Immature natural killer cell (primary cell): Measurements from ENCODE around the gene MIEF2. TPM values are rescaled to one million over a fixed set of nuclear protein-coding genes. Genes with fewer than 3 reads are reported as not detected.
A peak's percentile ranks its signal among the peaks of the same experiment; 100 is the strongest.
"Not testable (repeated sequence)": the region's sequence is repeated elsewhere in the genome, so short reads cannot be mapped to it uniquely, and the experiment has no call there.

ENCODE experiments used
- DNase-seq, 3 donors: peaks; one replicate each; pipeline ENCODE4 v3.0.0; 2022; ENCODE audit warnings: mixed read lengths in 1 of 3
- H3K27ac Mint-ChIP-seq, 6 donors: one replicate each; pipeline ENCODE4 v1.8.0; 2020; ENCODE audit warnings: mixed read lengths in 6 of 6, mild to moderate bottlenecking in 5 of 6, inconsistent platforms in 4 of 6, moderate library complexity in 3 of 6
- H3K27me3 Mint-ChIP-seq, 3 donors: one replicate each; pipeline ENCODE4 v1.8.0; 2020 to 2021; ENCODE audit warnings: low read depth in 3 of 3, mild to moderate bottlenecking in 3 of 3, mixed read lengths in 3 of 3, moderate library complexity in 3 of 3, inconsistent platforms in 1 of 3
- H3K36me3 Mint-ChIP-seq, 3 donors: one replicate each; pipeline ENCODE4 v1.8.0; 2020; ENCODE audit warnings: mixed read lengths in 3 of 3, inconsistent platforms in 2 of 3, mild to moderate bottlenecking in 2 of 3
- H3K4me1 Mint-ChIP-seq, 2 donors: one replicate each; pipeline ENCODE4 v1.8.0; 2020; ENCODE audit warnings: inconsistent platforms in 2 of 2, mild to moderate bottlenecking in 2 of 2, mixed read lengths in 2 of 2, moderate library complexity in 1 of 2
- H3K4me3 Mint-ChIP-seq, 5 donors: one replicate each; pipeline ENCODE4 v1.8.0; 2020; ENCODE audit warnings: mild to moderate bottlenecking in 5 of 5, mixed read lengths in 5 of 5, inconsistent platforms in 3 of 5, moderate library complexity in 3 of 5
- H3K9me3 Mint-ChIP-seq, 6 donors: one replicate each; pipeline ENCODE4 v1.8.0; 2020; ENCODE audit warnings: mild to moderate bottlenecking in 6 of 6, mixed read lengths in 6 of 6, inconsistent platforms in 4 of 6, moderate library complexity in 3 of 6
- polyA plus RNA-seq, 3 donors: library from polyadenylated mRNA; unstranded; fragments of 300-500 nt; fragmentation: Illumina TruSeq; gene quantifications; one replicate each; pipeline ENCODE4 v1.2.3, GENCODE V29; 2021

The MIEF2 gene
- polyA plus RNA-seq, 3 donors from 2014 or later, result 14.9 to 20.1 (median 17.4) TPM

DNA sequence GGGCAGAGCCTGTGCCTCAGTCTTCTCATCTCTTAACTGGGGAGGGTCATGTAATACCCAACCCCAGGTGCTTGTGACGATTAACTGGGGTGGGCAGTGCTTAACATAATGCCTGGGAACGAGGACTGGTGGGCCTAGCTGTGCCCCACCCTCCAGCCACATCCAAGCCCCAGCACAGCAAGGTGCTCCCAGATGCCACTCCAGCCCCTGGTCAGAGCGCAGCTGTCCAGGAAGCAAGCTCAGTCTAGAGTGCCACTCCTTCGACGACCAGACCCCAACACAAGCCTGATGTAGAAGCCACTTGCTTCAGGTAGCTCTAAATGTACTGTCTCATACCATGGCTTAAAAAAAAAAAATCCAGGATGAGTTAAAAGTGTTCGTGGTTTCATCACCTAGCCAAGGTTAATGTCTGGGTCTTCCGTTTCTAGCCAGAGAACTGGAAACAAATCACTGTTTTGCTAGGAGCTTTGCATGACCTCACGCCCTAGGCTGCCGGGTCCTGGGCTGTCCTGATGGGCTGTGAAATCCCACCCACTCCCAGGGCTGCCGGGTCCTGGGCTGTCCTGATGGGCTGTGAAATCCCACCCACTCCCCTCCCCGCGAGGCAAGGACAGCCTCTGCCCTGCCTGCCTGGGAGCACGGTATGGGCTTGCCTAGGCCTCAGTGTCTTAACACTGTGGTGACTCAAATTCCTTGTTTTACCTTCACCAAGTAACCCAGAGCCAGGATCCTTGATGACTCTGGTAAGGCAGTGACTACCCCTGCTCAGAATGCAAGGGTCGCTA, 7.7 kb downstream of the MIEF2 start:
- DNase-seq, result peak in 2 of 3 donors; percentile 13 to 26
- H3K4me1 Mint-ChIP-seq, result peaks cover 18 to 22% of the 10 kb centered on the region in 2 donors
- H3K27me3 Mint-ChIP-seq, result peaks cover 0 to 3% (median 2%) of the 10 kb centered on the region in 3 donors
- no peaks in the 10 kb centered on the region for H3K9me3 Mint-ChIP-seq
- H3K4me3 Mint-ChIP-seq, result peak overlapping the region in 1 of 5 donors; percentile 29
- H3K36me3 Mint-ChIP-seq, result peaks cover 0 to 7% (median 5%) of the 10 kb centered on the region in 3 donors
- peak overlapping the region in 2 of 6 donors; percentile 50 to 51 for H3K27ac Mint-ChIP-seq

DNA sequence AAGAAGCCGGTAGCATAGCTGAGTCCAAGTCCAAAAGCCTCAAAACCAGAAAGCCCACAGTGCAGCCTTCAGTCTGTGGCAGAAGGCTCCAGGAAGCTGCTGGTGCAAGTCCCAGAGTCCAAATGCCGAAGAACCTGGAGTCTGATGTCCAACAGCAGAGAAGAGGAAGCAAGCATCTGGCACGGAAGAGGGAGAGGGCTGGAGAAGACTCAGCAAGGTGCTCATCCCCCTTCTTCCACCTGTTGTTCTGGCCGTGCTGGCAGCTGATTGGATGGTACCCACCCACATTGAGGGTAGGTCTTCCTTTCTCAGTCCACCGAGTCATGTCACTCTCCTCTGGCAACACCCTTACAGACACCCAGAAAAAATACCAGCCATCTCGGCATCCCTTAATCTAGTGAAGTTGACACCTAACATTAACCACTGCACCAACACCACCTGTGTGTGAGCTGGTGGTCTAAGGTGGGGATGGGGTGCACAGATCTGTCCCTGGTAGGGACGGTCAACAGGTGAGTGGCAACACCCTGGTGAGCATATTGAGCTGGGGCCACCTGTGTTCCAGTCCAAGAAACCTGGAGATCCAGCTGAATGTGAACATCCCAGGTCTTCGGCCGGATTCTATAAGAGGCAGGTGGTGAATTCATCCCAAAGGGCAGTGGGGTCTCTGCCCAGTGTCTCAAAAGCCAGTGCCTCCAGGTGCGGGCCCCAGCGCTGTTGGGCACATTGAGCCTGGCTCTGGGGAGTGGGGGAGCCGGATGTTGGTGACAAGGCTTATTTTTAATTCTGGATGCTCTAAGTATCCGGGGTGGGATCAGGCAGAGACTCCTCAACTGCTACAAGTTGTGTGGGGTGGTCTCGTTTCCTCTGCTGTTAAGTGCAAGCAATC, 9.8 kb downstream of the MIEF2 start:
- peaks cover 18 to 19% of the 10 kb centered on the region in 2 donors for H3K4me1 Mint-ChIP-seq
- H3K27ac Mint-ChIP-seq, result no peak overlapping the region
- no peaks in the 10 kb centered on the region for H3K9me3 Mint-ChIP-seq
- H3K4me3 Mint-ChIP-seq, result no peak overlapping the region
- no peak for DNase-seq
- peaks cover 0 to 3% (median 2%) of the 10 kb centered on the region in 3 donors for H3K27me3 Mint-ChIP-seq
- H3K36me3 Mint-ChIP-seq, result peaks cover 0 to 6% (median 4%) of the 10 kb centered on the region in 3 donors

DNA sequence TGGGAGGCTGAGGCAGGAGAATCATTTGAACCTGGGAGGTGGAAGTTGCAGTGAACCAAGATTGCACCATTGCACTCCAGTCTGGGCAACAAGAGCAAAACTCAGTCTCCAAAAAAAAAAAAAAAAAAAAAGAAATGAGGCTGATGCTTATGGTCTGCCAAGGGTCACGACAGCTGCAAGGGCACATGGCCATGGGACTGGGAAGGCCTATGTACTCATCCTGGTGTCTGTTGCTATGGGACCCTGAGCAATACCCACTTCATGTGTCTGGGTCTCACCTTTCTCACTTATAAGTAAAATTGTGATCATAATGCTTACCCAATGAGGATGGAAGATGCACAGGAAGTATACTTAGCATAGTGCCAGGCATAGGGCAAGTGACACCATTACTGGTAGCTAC, 16.6 kb downstream of the MIEF2 start:
- Mint-ChIP-seq H3K9me3 (no peaks in the 10 kb centered on the region), H3K36me3 (peaks cover 0 to 22% (median 7%) of the 10 kb centered on the region in 3 donors), H3K27me3 (no peaks in the 10 kb centered on the region), H3K27ac (no peak overlapping the region), H3K4me1 (no peaks in the 10 kb centered on the region), H3K4me3 (no peak overlapping the region)
- DNase-seq, result no peak

- no peaks in the 10 kb centered on the region for H3K9me3 Mint-ChIP-seq
Measured at GRCh38 chr17:18278867-18279266, 18.4 kb downstream of the MIEF2 start.

GRCh38 chr17:18280249-18280648, 19.8 kb downstream of the MIEF2 start:
- DNase-seq, result no peak
- no peaks in the 10 kb centered on the region for H3K4me1 Mint-ChIP-seq
- H3K36me3 Mint-ChIP-seq, result peaks cover 10 to 29% (median 10%) of the 10 kb centered on the region in 3 donors
- H3K27ac Mint-ChIP-seq, result no peak overlapping the region
- H3K27me3 Mint-ChIP-seq, result peaks cover 0 to 2% (median 0%) of the 10 kb centered on the region in 3 donors
- H3K9me3 Mint-ChIP-seq, result no peaks in the 10 kb centered on the region
- H3K4me3 Mint-ChIP-seq, result no peak overlapping the region

More at GRCh38 chr17:18278867-18279266, 18.4 kb downstream of the MIEF2 start:
- Mint-ChIP-seq H3K27ac (no peak overlapping the region), H3K36me3 (peaks cover 5 to 22% (median 6%) of the 10 kb centered on the region in 3 donors), H3K4me3 (no peak overlapping the region), H3K4me1 (no peaks in the 10 kb centered on the region), H3K27me3 (peaks cover 0 to 2% (median 0%) of the 10 kb centered on the region in 3 donors)
- DNase-seq, result no peak

DNA sequence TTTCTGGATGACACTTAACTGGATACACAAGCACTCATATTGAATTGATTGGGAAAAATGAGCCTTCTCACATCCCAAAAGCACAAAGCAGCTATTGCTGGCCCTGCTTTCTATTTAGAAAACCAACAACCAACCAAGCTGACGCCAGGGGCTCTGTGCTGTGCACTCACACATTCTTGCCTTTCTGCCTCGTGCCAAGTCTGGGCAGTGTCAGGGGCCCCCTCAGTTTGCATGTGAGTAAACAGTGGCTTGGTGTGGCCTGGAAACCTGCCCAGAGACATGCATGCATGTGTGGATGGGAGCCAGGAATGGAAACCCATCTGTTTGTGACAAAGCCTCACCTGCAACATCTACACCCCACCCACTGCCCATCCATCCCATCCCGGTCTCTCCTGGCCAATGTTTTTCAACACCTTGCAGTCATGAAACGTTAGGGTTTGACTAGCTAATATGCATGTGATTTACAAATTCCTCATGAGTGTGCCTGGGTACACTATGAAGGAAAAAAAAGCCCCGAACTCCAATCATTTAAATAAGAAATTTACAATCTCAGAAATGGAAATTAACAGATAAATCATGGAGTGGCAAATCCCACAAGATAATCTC, 20.4 kb downstream of the MIEF2 start:
- no peaks in the 10 kb centered on the region for H3K9me3 Mint-ChIP-seq
- DNase-seq, result no peak
- peaks cover 10 to 33% (median 10%) of the 10 kb centered on the region in 3 donors for H3K36me3 Mint-ChIP-seq
- H3K27me3 Mint-ChIP-seq, result peaks cover 0 to 2% (median 0%) of the 10 kb centered on the region in 3 donors
- H3K4me3 Mint-ChIP-seq, result no peak overlapping the region
- no peaks in the 10 kb centered on the region for H3K4me1 Mint-ChIP-seq
- no peak overlapping the region for H3K27ac Mint-ChIP-seq

GRCh38 chr17:18281788-18282187, 21.3 kb downstream of the MIEF2 start:
- H3K9me3 Mint-ChIP-seq, result no peaks in the 10 kb centered on the region
- peaks cover 10 to 29% (median 10%) of the 10 kb centered on the region in 3 donors for H3K36me3 Mint-ChIP-seq
- no peak for DNase-seq
- H3K27ac Mint-ChIP-seq, result no peak overlapping the region
- peaks cover 0 to 2% (median 0%) of the 10 kb centered on the region in 3 donors for H3K27me3 Mint-ChIP-seq
- no peaks in the 10 kb centered on the region for H3K4me1 Mint-ChIP-seq
- no peak overlapping the region for H3K4me3 Mint-ChIP-seq

- peaks cover 14 to 38% (median 15%) of the 10 kb centered on the region in 3 donors for H3K36me3 Mint-ChIP-seq
- no peaks in the 10 kb centered on the region for H3K9me3 Mint-ChIP-seq
- H3K4me3 Mint-ChIP-seq, result no peak overlapping the region
- no peak for DNase-seq
- peaks cover 0 to 2% (median 0%) of the 10 kb centered on the region in 3 donors for H3K27me3 Mint-ChIP-seq
- peak overlapping the region in 1 of 6 donors; percentile 28 for H3K27ac Mint-ChIP-seq
- H3K4me1 Mint-ChIP-seq, result no peaks in the 10 kb centered on the region
Measured at GRCh38 chr17:18285296-18285695, 24.8 kb downstream of the MIEF2 start.

GRCh38 chr17:18291718-18292540, 31.5 kb downstream of the MIEF2 start:
- peaks cover 5 to 26% (median 7%) of the 10 kb centered on the region in 3 donors for H3K36me3 Mint-ChIP-seq

GRCh38 chr17:18298061-18298460, 37.6 kb downstream of the MIEF2 start:
- not testable (repeated sequence) for DNase-seq, H3K27me3 Mint-ChIP-seq, H3K27ac Mint-ChIP-seq, H3K4me1 Mint-ChIP-seq, H3K4me3 Mint-ChIP-seq, H3K9me3 Mint-ChIP-seq
- peaks cover 5 to 31% (median 18%) of the 10 kb centered on the region in 3 donors for H3K36me3 Mint-ChIP-seq

More at GRCh38 chr17:18291718-18292540, 31.5 kb downstream of the MIEF2 start:
- H3K27me3 Mint-ChIP-seq, result no peaks in the 10 kb centered on the region
- DNase-seq, result no peak
- no peak overlapping the region for H3K4me3 Mint-ChIP-seq
- H3K4me1 Mint-ChIP-seq, result no peaks in the 10 kb centered on the region
- peak overlapping the region in 1 of 6 donors; percentile 61 for H3K27ac Mint-ChIP-seq
- no peaks in the 10 kb centered on the region for H3K9me3 Mint-ChIP-seq

DNA sequence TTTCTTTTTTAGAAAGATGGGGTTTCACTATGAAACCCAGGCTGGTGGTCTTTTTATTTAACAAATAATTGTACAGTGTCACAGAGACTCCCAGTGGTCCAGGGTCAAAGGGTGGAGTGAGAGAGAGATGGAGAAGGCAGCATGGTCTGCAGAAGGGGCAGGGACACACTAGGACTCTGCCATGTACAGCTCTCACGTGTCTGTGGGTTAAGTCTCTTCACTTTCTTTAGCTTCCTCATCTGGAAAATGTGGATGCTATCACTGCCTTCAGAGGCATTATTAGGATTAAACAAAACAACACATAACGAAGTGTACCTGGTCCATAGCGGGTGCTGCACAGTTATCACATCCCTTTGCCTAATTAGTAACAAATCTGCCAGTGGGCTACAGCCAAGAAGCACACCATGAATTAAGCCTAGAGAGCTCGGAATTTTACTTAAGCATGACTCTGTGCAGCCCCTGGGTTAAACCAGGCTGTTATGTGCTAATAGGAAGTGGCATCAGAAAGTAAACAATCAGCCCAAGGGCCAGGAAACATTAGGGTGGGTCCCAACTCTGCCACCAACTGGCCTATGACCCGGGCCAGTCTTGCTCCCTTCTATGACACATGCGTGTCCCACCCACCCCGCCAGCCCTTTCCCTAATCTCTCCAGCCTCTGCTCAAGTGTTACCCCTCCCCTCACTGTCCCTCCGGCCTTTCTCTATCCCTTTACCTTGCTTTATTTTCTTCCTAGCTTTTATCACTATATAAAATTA, 40.4 kb downstream of the MIEF2 start:
- Mint-ChIP-seq H3K4me3 (no peak overlapping the region), H3K27ac (no peak overlapping the region), H3K4me1 (no peaks in the 10 kb centered on the region), H3K9me3 (no peaks in the 10 kb centered on the region), H3K27me3 (peaks cover 0 to 2% (median 0%) of the 10 kb centered on the region in 3 donors), H3K36me3 (peaks cover 8 to 34% (median 18%) of the 10 kb centered on the region in 3 donors)
- DNase-seq, result no peak

GRCh38 chr17:18303206-18303605, 42.7 kb downstream of the MIEF2 start:
- DNase-seq, H3K4me3 Mint-ChIP-seq, H3K27me3 Mint-ChIP-seq, H3K9me3 Mint-ChIP-seq, H3K27ac Mint-ChIP-seq, H3K4me1 Mint-ChIP-seq: not testable (repeated sequence)
- peaks cover 10 to 34% (median 21%) of the 10 kb centered on the region in 3 donors for H3K36me3 Mint-ChIP-seq
